ENCODE data around the gene MUC3A.
"Not testable (repeated sequence)": the region's sequence is repeated elsewhere in the genome, so short reads cannot be mapped to it uniquely, and the experiment has no call there.

DNA sequence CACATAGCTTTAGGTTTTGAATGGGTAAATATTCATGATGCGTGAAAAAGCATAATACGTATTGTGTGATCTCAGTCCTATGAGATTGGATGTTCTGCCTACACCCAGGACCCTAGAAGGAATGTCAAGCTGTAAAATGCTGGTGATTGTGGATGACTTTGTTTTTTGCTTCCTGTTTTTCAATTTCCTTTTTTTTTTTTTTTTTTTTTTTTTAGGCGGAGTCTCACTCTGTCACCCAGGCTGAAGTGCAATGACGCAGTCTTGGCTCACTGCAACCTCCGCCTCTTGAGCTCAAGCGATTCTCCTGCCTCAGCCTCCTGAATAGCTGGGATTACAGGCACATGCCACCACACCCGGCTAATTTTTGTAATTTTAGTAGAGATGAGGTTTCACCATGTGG is 38.9 kb upstream of the MUC3A start:
- TF ChIP-seq, protein P1, sequence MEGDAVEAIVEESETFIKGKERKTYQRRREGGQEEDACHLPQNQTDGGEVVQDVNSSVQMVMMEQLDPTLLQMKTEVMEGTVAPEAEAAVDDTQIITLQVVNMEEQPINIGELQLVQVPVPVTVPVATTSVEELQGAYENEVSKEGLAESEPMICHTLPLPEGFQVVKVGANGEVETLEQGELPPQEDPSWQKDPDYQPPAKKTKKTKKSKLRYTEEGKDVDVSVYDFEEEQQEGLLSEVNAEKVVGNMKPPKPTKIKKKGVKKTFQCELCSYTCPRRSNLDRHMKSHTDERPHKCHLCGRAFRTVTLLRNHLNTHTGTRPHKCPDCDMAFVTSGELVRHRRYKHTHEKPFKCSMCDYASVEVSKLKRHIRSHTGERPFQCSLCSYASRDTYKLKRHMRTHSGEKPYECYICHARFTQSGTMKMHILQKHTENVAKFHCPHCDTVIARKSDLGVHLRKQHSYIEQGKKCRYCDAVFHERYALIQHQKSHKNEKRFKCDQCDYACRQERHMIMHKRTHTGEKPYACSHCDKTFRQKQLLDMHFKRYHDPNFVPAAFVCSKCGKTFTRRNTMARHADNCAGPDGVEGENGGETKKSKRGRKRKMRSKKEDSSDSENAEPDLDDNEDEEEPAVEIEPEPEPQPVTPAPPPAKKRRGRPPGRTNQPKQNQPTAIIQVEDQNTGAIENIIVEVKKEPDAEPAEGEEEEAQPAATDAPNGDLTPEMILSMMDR (IDR thresholded peaks at IDR 0.05), result not testable (repeated sequence)
- TF ChIP-seq GABPA (IDR thresholded peaks at IDR 0.05; ENCODE audit: low read depth); JUND (IDR thresholded peaks at IDR 0.05); SMC3 (IDR thresholded peaks at IDR 0.05; ENCODE audit: low read depth, low read length); MXI1 (IDR thresholded peaks at IDR 0.05; ENCODE audit: low read depth, low read length); RXRA (IDR thresholded peaks at IDR 0.05; ENCODE audit: borderline replicate concordance, low read depth); POLR2AphosphoS5 (IDR thresholded peaks at IDR 0.05; ENCODE audit: low read depth, low read length): not testable (repeated sequence)
- TF ChIP-seq, protein P2, sequence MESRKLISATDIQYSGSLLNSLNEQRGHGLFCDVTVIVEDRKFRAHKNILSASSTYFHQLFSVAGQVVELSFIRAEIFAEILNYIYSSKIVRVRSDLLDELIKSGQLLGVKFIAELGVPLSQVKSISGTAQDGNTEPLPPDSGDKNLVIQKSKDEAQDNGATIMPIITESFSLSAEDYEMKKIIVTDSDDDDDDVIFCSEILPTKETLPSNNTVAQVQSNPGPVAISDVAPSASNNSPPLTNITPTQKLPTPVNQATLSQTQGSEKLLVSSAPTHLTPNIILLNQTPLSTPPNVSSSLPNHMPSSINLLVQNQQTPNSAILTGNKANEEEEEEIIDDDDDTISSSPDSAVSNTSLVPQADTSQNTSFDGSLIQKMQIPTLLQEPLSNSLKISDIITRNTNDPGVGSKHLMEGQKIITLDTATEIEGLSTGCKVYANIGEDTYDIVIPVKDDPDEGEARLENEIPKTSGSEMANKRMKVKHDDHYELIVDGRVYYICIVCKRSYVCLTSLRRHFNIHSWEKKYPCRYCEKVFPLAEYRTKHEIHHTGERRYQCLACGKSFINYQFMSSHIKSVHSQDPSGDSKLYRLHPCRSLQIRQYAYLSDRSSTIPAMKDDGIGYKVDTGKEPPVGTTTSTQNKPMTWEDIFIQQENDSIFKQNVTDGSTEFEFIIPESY (IDR thresholded peaks at IDR 0.05; ENCODE audit: borderline replicate concordance, low read depth), result not testable (repeated sequence)
